H9 (cell line): ENCODE measurements around the gene RNASE1. TPM values are rescaled to one million over a fixed set of nuclear protein-coding genes. Genes with fewer than 3 reads are reported as not detected.
"Not testable (repeated sequence)": the region's sequence is repeated elsewhere in the genome, so short reads cannot be mapped to it uniquely, and the experiment has no call there.

Experiments
- DNase-seq: peaks from one replicate; pipeline ENCODE4 v3.0.0-alpha.2; 2017
- H2AFZ ChIP-seq: one replicate; pipeline ENCODE4 v1.6.1; 2013; ENCODE audit warnings: mild to moderate bottlenecking, low read length, control low read depth, moderate library complexity
- H2AK5ac ChIP-seq: 2 replicates; pipeline ENCODE4 v1.6.1; 2013; ENCODE audit warnings: low read length, control low read depth, mixed read lengths; ENCODE audit not compliant: insufficient read length
- H2BK120ac ChIP-seq: one replicate; pipeline ENCODE4 v1.6.1; 2013; ENCODE audit warnings: low read depth, mild to moderate bottlenecking, low read length, control low read depth, inconsistent platforms; ENCODE audit not compliant: poor library complexity, severe bottlenecking
- H2BK12ac ChIP-seq: 2 replicates; pipeline ENCODE4 v1.6.1; 2013; ENCODE audit warnings: low read length, control low read depth, mixed read lengths, low read depth; ENCODE audit not compliant: insufficient read length
- H2BK15ac ChIP-seq: 2 replicates; pipeline ENCODE4 v1.6.1; 2013; ENCODE audit warnings: low read depth, low read length, control low read depth
- H2BK20ac ChIP-seq: one replicate; pipeline ENCODE4 v1.6.1; 2013; ENCODE audit warnings: low read depth, mild to moderate bottlenecking, low read length, control low read depth, inconsistent platforms; ENCODE audit not compliant: poor library complexity, severe bottlenecking
- H2BK5ac ChIP-seq: 2 replicates; pipeline ENCODE4 v1.6.1; 2013; ENCODE audit warnings: low read length, control low read depth, mixed read lengths; ENCODE audit not compliant: insufficient read length
- H3K14ac ChIP-seq: 2 replicates; pipeline ENCODE4 v1.6.1; 2013; ENCODE audit warnings: low read length, control low read depth; ENCODE audit not compliant: insufficient read depth
- H3K18ac ChIP-seq: 2 replicates; pipeline ENCODE4 v1.6.1; 2013; ENCODE audit warnings: low read depth, mild to moderate bottlenecking, mixed read lengths, low read length, control low read depth; ENCODE audit not compliant: insufficient read length
- H3K23ac ChIP-seq: 2 replicates; pipeline ENCODE4 v1.6.1; 2013; ENCODE audit warnings: low read length, control low read depth, mixed read lengths, low read depth; ENCODE audit not compliant: insufficient read length
- H3K23me2 ChIP-seq: 2 replicates; pipeline ENCODE4 v1.6.1; 2013; ENCODE audit warnings: low read depth, mild to moderate bottlenecking, mixed read lengths, low read length, control low read depth; ENCODE audit not compliant: insufficient read length, poor library complexity, severe bottlenecking
- H3K27ac ChIP-seq: 2 replicates; pipeline ENCODE4 v1.5.1; 2013; ENCODE audit warnings: low read length, control low read depth, mixed read lengths, low read depth; ENCODE audit not compliant: insufficient read length
- H3K27me3 ChIP-seq: 2 replicates; pipeline ENCODE4 v1.6.1; 2013; ENCODE audit warnings: low read length, control low read depth, inconsistent platforms; ENCODE audit not compliant: insufficient read depth
- H3K4ac ChIP-seq: 2 replicates; pipeline ENCODE4 v1.6.1; 2013; ENCODE audit warnings: low read depth, mild to moderate bottlenecking, control low read depth, inconsistent platforms, low read length, moderate library complexity
- H3K4me1 ChIP-seq: 2 replicates; pipeline ENCODE4 v1.6.1; 2013; ENCODE audit warnings: low read length, control low read depth, inconsistent platforms; ENCODE audit not compliant: insufficient read depth
- H3K4me2 ChIP-seq: 2 replicates; pipeline ENCODE4 v1.6.1; 2013; ENCODE audit warnings: low read length, control low read depth, mixed read lengths; ENCODE audit not compliant: insufficient read length, insufficient read depth
- H3K56ac ChIP-seq: 2 replicates; pipeline ENCODE4 v1.6.1; 2013; ENCODE audit warnings: low read depth, mild to moderate bottlenecking, mixed read lengths, low read length, control low read depth; ENCODE audit not compliant: insufficient read length
- H3K79me1 ChIP-seq: 2 replicates; pipeline ENCODE4 v1.6.1; 2013; ENCODE audit warnings: low read depth, mild to moderate bottlenecking, moderate library complexity, low read length, control low read depth, inconsistent platforms; ENCODE audit not compliant: insufficient read depth, poor library complexity, severe bottlenecking
- H3K79me2 ChIP-seq: 2 replicates; pipeline ENCODE4 v1.6.1; 2013; ENCODE audit warnings: low read length, control low read depth, inconsistent platforms; ENCODE audit not compliant: insufficient read depth
- H3K9ac ChIP-seq: 2 replicates; pipeline ENCODE4 v1.6.1; 2013; ENCODE audit warnings: low read length, control low read depth, mixed read lengths; ENCODE audit not compliant: insufficient read length; ENCODE audit errors: extremely low read depth
- H3K9me3 ChIP-seq: one replicate; pipeline ENCODE4 v1.6.1; 2013; ENCODE audit warnings: low read depth, low read length, inconsistent platforms; ENCODE audit not compliant: control insufficient read depth
- H3T11ph ChIP-seq: one replicate; pipeline ENCODE4 v1.6.1; 2013; ENCODE audit warnings: mild to moderate bottlenecking, low read length, control low read depth, inconsistent platforms
- H4K20me1 ChIP-seq: one replicate; pipeline ENCODE4 v1.6.1; 2013; ENCODE audit not compliant: control insufficient read depth, insufficient read length, insufficient read depth
- H4K5ac ChIP-seq: 2 replicates; pipeline ENCODE4 v1.6.1; 2013; ENCODE audit warnings: low read depth, mild to moderate bottlenecking, mixed read lengths, low read length, control low read depth; ENCODE audit not compliant: insufficient read length
- H4K8ac ChIP-seq: replicated peaks from 2 replicates; pipeline ENCODE4 v1.6.1; 2013; ENCODE audit warnings: low read length, control low read depth, mixed read lengths, low read depth; ENCODE audit not compliant: insufficient read length
- H4K91ac ChIP-seq: 2 replicates; pipeline ENCODE4 v1.6.1; 2013; ENCODE audit warnings: low read depth, mild to moderate bottlenecking, moderate library complexity, mixed read lengths, low read length, control low read depth; ENCODE audit not compliant: insufficient read length
- H3K27ac Mint-ChIP-seq, 3 experiments: 2 replicates in 2 of 3; 3 replicates in 1 of 3; pipeline ENCODE4 v1.8.0; 2020 to 2021; ENCODE audit warnings: mixed read lengths in 3 of 3, mild to moderate bottlenecking in 1 of 3, moderate library complexity in 1 of 3
- H3K27me3 Mint-ChIP-seq: 2 replicates; pipeline ENCODE4 v1.8.0; 2021; ENCODE audit warnings: low read depth, mild to moderate bottlenecking, moderate library complexity, mixed read lengths
- H3K36me3 Mint-ChIP-seq, 3 experiments: 2 replicates in 2 of 3; 3 replicates in 1 of 3; pipeline ENCODE4 v1.8.0; 2020 to 2021; ENCODE audit warnings: low read depth in 3 of 3, mixed read lengths in 3 of 3; ENCODE audit not compliant: insufficient read depth in 1 of 3
- H3K4me1 Mint-ChIP-seq, 2 experiments: 2 replicates each; pipeline ENCODE4 v1.8.0; 2020; ENCODE audit warnings: mixed read lengths in 2 of 2
- H3K4me3 Mint-ChIP-seq, 2 experiments: 2 replicates in 1 of 2; 3 replicates in 1 of 2; pipeline ENCODE4 v1.8.0; 2020 to 2021; ENCODE audit warnings: mild to moderate bottlenecking in 2 of 2, mixed read lengths in 2 of 2, moderate library complexity in 1 of 2
- H3K9me3 Mint-ChIP-seq, 2 experiments: 2 replicates in 1 of 2; 3 replicates in 1 of 2; pipeline ENCODE4 v1.8.0; 2020; ENCODE audit warnings: mild to moderate bottlenecking in 2 of 2, mixed read lengths in 2 of 2, moderate library complexity in 1 of 2
- CTCF ChIP-seq: fragments of 200-600 bp; sonication (generic); conservative IDR thresholded peaks from 3 replicates; pipeline ENCODE4 v1.8.0; 2021; ENCODE audit warnings: antibody characterized with exemption, mild to moderate bottlenecking
- WGBS: extraction: QIAGEN DNeasy Blood & Tissue Kit; methylation state at CpG from one replicate; pipeline ENCODE4 v1.1.7; 2013; ENCODE audit warnings: missing lambda C conversion rate, low lambda C conversion rate, mixed read lengths; ENCODE audit not compliant: insufficient read length; ENCODE audit errors: extremely low coverage; 5-methylcytosine and 5-hydroxymethylcytosine counted together
- total RNA-seq: library from RNA; stranded (reverse); gene quantifications from 2 replicates; pipeline ENCODE4 v1.2.1, GENCODE V29; 2021

Gene RNASE1
- total RNA-seq, 1 experiment from 2014 or later: 1.2 TPM

- no peak overlapping the region for H2BK120ac ChIP-seq
- H3K27ac ChIP-seq: no peak overlapping the region
- H2AK5ac ChIP-seq: no peak overlapping the region
- whole genome bisulfite sequencing: no CpG with 5 or more reads among the region's 3 CpGs
- H2AFZ ChIP-seq: no peak overlapping the region
- H4K91ac ChIP-seq: no peak overlapping the region
- Mint-ChIP-seq H3K4me1 (peaks cover 38 to 49% of the 10 kb centered on the region in 2 experiments), H3K4me3 (peak overlapping the region; percentile 64 to 66; a peak in 4 of 5 replicates), H3K36me3 (peaks cover 4 to 31% (median 27%) of the 10 kb centered on the region in 3 experiments), H3K9me3 (peaks cover 6 to 9% of the 10 kb centered on the region in 2 experiments), H3K27me3 (no peaks in the 10 kb centered on the region; the same call in 1 of the 2 replicates), H3K27ac (peak overlapping the region; percentile 65 to 91 (median 87); a peak in 5 of 7 replicates)
- no peak overlapping the region for H3K14ac ChIP-seq
- no peaks in the 10 kb centered on the region for H3K79me1 ChIP-seq
- peak overlapping the region; percentile 56 for H3K4me2 ChIP-seq
- no peaks in the 10 kb centered on the region for H3K23me2 ChIP-seq
- no peak overlapping the region for H4K5ac ChIP-seq
- no peak overlapping the region for H2BK20ac ChIP-seq
- no peaks in the 10 kb centered on the region for H3K79me2 ChIP-seq
- H3K9ac ChIP-seq: peak overlapping the region; percentile 72
- H3K56ac ChIP-seq: no peak overlapping the region
- no peak overlapping the region for H4K8ac ChIP-seq
- no peak for TF ChIP-seq CTCF
- no peaks in the 10 kb centered on the region for H3K27me3 ChIP-seq
- no peak overlapping the region for H3T11ph ChIP-seq
- H2BK15ac ChIP-seq: no peak overlapping the region
- H4K20me1 ChIP-seq: no peaks in the 10 kb centered on the region
- no peaks in the 10 kb centered on the region for H3K9me3 ChIP-seq
- H2BK12ac ChIP-seq: peak overlapping the region; percentile 23
- H3K18ac ChIP-seq: no peak overlapping the region
- no peaks in the 10 kb centered on the region; the same call in 1 of the 2 replicates for H3K4me1 ChIP-seq
- no peak overlapping the region for H3K4ac ChIP-seq
- no peak overlapping the region for H2BK5ac ChIP-seq
- H3K23ac ChIP-seq: no peak overlapping the region
- DNase-seq: no peak
These were observed 24.7 kb upstream of the RNASE1 start for GRCh38 chr14:20827326-20827725.

GRCh38 chr14:20826666-20827065, 24.0 kb upstream of the RNASE1 start:
- H3K9ac ChIP-seq, H3K4me1 ChIP-seq, H3K23ac ChIP-seq, H3K4ac ChIP-seq, H3K27me3 Mint-ChIP-seq, H3K14ac ChIP-seq, H3K79me1 ChIP-seq, H3T11ph ChIP-seq, H3K9me3 ChIP-seq, H4K5ac ChIP-seq, H2BK20ac ChIP-seq, H3K56ac ChIP-seq, H2AFZ ChIP-seq, H2BK12ac ChIP-seq, H3K23me2 ChIP-seq, H3K27ac Mint-ChIP-seq, H3K18ac ChIP-seq, H3K79me2 ChIP-seq, H3K27ac ChIP-seq, DNase-seq, H3K9me3 Mint-ChIP-seq, H4K8ac ChIP-seq, H2BK5ac ChIP-seq, H2BK120ac ChIP-seq, H4K91ac ChIP-seq, H3K27me3 ChIP-seq, H2BK15ac ChIP-seq, H4K20me1 ChIP-seq, H2AK5ac ChIP-seq: not testable (repeated sequence)
- WGBS: no CpG with 5 or more reads among the region's 1 CpG
- H3K36me3 Mint-ChIP-seq: peaks cover 4 to 31% (median 27%) of the 10 kb centered on the region in 3 experiments
- H3K4me2 ChIP-seq: peak overlapping the region; percentile 56
- H3K4me1 Mint-ChIP-seq: peaks cover 45 to 55% of the 10 kb centered on the region in 2 experiments
- H3K4me3 Mint-ChIP-seq: peak overlapping the region in 1 of 2 experiments; percentile 66; a peak in 2 of 5 replicates
